Measurements from ENCODE around the gene COG4.
A peak's percentile ranks its signal among the peaks of the same experiment; 100 is the strongest.
"Not testable (repeated sequence)": the region's sequence is repeated elsewhere in the genome, so short reads cannot be mapped to it uniquely, and the experiment has no call there.

The COG4 gene

GRCh38 chr16:70529051-70529777 is 5.9 kb upstream of the COG4 start:
- Histone ChIP-seq H3K27ac (ENCODE audit: insufficient read depth, low read length, poor library complexity, severe bottlenecking) (no peak overlapping the region), H3K27me3 (replicated peaks; ENCODE audit: control insufficient read depth, insufficient read depth, low read length, poor library complexity, severe bottlenecking) (no peaks in the 10 kb centered on the region), H3K9me3 (ENCODE audit: control insufficient read depth, low read length) (no peaks in the 10 kb centered on the region), H3K36me3 (ENCODE audit: control insufficient read depth, insufficient read depth, low read length) (peaks cover 59% of the 10 kb centered on the region), H3K4me1 (ENCODE audit: control insufficient read depth, insufficient read depth, low read length, poor library complexity, severe bottlenecking) (peaks cover 32% of the 10 kb centered on the region), H3K4me3 (ENCODE audit: insufficient read depth, low read depth, low read length, poor library complexity, severe bottlenecking) (no peak overlapping the region)
- no peak for DNase-seq

- Histone ChIP-seq H3K27me3 (replicated peaks; ENCODE audit: control insufficient read depth, insufficient read depth, low read length, poor library complexity, severe bottlenecking) (no peaks in the 10 kb centered on the region), H3K4me1 (ENCODE audit: control insufficient read depth, insufficient read depth, low read length, poor library complexity, severe bottlenecking) (peaks cover 32% of the 10 kb centered on the region), H3K27ac (ENCODE audit: insufficient read depth, low read length, poor library complexity, severe bottlenecking) (no peak overlapping the region), H3K9me3 (ENCODE audit: control insufficient read depth, low read length) (no peaks in the 10 kb centered on the region), H3K4me3 (ENCODE audit: insufficient read depth, low read depth, low read length, poor library complexity, severe bottlenecking) (no peak overlapping the region), H3K36me3 (ENCODE audit: control insufficient read depth, insufficient read depth, low read length) (peaks cover 47% of the 10 kb centered on the region)
- DNase-seq, result no peak
Measured at GRCh38 chr16:70527315-70527996, 4.1 kb upstream of the COG4 start.

DNA sequence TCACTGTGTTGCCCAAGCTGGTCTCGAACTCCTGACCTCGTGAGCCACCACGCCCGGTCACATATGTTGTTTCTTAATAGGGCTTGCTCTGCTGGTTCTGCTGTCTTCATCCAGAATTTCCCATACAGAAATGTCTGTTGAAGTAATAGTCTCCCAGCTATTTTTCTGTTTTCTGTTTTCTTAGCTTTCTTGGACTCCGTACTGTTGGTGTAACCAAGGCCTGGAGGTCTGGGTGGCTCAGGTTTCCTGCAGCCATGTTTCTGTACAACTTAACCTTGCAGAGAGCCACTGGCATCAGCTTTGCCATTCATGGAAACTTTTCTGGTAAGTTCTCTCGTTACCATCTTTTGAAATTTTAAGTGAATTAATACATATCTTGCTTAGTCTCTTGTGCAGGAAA is 3.0 kb upstream of the COG4 start:
- no peak overlapping the region for H3K4me3 ChIP-seq (ENCODE audit: insufficient read depth, low read depth, low read length, poor library complexity, severe bottlenecking)
- H3K27ac ChIP-seq (ENCODE audit: insufficient read depth, low read length, poor library complexity, severe bottlenecking), result no peak overlapping the region

DNA sequence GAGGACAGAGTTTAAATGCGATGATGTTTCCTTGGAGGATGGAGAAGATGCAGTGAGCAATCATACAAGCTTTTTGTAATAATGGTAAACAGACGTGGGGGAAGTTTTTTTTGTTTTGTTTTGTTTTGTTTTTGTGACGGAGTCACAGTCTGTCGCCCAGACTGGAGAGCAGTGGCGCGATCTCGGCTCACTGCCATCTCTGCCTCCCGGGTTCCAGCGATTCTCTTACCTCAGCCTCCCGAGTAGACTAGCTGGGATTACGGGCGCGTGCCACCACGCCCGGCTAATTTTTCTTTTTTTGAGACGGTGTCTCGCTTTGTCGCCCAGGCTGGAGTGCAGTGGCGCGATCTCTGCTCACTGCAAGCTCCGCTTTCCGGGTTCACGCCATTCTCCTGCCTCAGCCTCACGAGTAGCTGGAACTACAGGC is 1.1 kb upstream of the COG4 start:
- Histone ChIP-seq H3K36me3 (ENCODE audit: control insufficient read depth, insufficient read depth, low read length) (peaks cover 24% of the 10 kb centered on the region), H3K4me1 (ENCODE audit: control insufficient read depth, insufficient read depth, low read length, poor library complexity, severe bottlenecking) (peaks cover 39% of the 10 kb centered on the region), H3K4me3 (ENCODE audit: insufficient read depth, low read depth, low read length, poor library complexity, severe bottlenecking) (peak overlapping the region; percentile 95), H3K27ac (ENCODE audit: insufficient read depth, low read length, poor library complexity, severe bottlenecking) (peak overlapping the region; percentile 96)
- not testable (repeated sequence) for H3K27me3 ChIP-seq (replicated peaks; ENCODE audit: control insufficient read depth, insufficient read depth, low read length, poor library complexity, severe bottlenecking); H3K9me3 ChIP-seq (ENCODE audit: control insufficient read depth, low read length)
- peak; percentile 3 to 33 (median 8) for DNase-seq

More for the DNA sequence above, 3.0 kb upstream of the COG4 start:
- no peak for DNase-seq
- Histone ChIP-seq H3K36me3 (ENCODE audit: control insufficient read depth, insufficient read depth, low read length) (peaks cover 37% of the 10 kb centered on the region), H3K4me1 (ENCODE audit: control insufficient read depth, insufficient read depth, low read length, poor library complexity, severe bottlenecking) (peaks cover 33% of the 10 kb centered on the region), H3K9me3 (ENCODE audit: control insufficient read depth, low read length) (no peaks in the 10 kb centered on the region), H3K27me3 (replicated peaks; ENCODE audit: control insufficient read depth, insufficient read depth, low read length, poor library complexity, severe bottlenecking) (no peaks in the 10 kb centered on the region)

GRCh38 chr16:70523743-70524398 is 517 bp upstream of the COG4 start, which contains the start of gene SF3B3:
Gene SF3B3 (plus strand): TSS chr16:70523816. CDS start chr16:70526657, 2,841 bp downstream.
- peak in 2 of 3 donors; percentile 64 to 70 for DNase-seq
- peak within 1 kb of the TSS; percentile 95 for H3K4me3 ChIP-seq (ENCODE audit: insufficient read depth, low read depth, low read length, poor library complexity, severe bottlenecking)
- H3K27me3 ChIP-seq (replicated peaks; ENCODE audit: control insufficient read depth, insufficient read depth, low read length, poor library complexity, severe bottlenecking), result no peaks in the 10 kb centered on the region
- H3K27ac ChIP-seq (ENCODE audit: insufficient read depth, low read length, poor library complexity, severe bottlenecking), result peak within 1 kb of the TSS; percentile 96
- H3K36me3 ChIP-seq (ENCODE audit: control insufficient read depth, insufficient read depth, low read length), result peaks cover 18% of the 10 kb centered on the region
- no peaks in the 10 kb centered on the region for H3K9me3 ChIP-seq (ENCODE audit: control insufficient read depth, low read length)
- H3K4me1 ChIP-seq (ENCODE audit: control insufficient read depth, insufficient read depth, low read length, poor library complexity, severe bottlenecking), result peaks cover 37% of the 10 kb centered on the region

- Histone ChIP-seq H3K4me1 (ENCODE audit: control insufficient read depth, insufficient read depth, low read length, poor library complexity, severe bottlenecking) (peaks cover 30% of the 10 kb centered on the region), H3K27me3 (replicated peaks; ENCODE audit: control insufficient read depth, insufficient read depth, low read length, poor library complexity, severe bottlenecking) (no peaks in the 10 kb centered on the region), H3K9me3 (ENCODE audit: control insufficient read depth, low read length) (no peaks in the 10 kb centered on the region), H3K36me3 (ENCODE audit: control insufficient read depth, insufficient read depth, low read length) (peaks cover 13% of the 10 kb centered on the region), H3K4me3 (ENCODE audit: insufficient read depth, low read depth, low read length, poor library complexity, severe bottlenecking) (peak overlapping the region; percentile 95), H3K27ac (ENCODE audit: insufficient read depth, low read length, poor library complexity, severe bottlenecking) (peak overlapping the region; percentile 96)
- DNase-seq, result no peak
Measured at GRCh38 chr16:70522216-70523075, 908 bp downstream of the COG4 start.

GRCh38 chr16:70520612-70521297 is 2.6 kb downstream of the COG4 start:
- H3K36me3 ChIP-seq (ENCODE audit: control insufficient read depth, insufficient read depth, low read length), result peaks cover 18% of the 10 kb centered on the region
- H3K4me3 ChIP-seq (ENCODE audit: insufficient read depth, low read depth, low read length, poor library complexity, severe bottlenecking), result no peak overlapping the region
- H3K27ac ChIP-seq (ENCODE audit: insufficient read depth, low read length, poor library complexity, severe bottlenecking), result peak overlapping the region; percentile 30
- no peaks in the 10 kb centered on the region for H3K27me3 ChIP-seq (replicated peaks; ENCODE audit: control insufficient read depth, insufficient read depth, low read length, poor library complexity, severe bottlenecking)
- H3K9me3 ChIP-seq (ENCODE audit: control insufficient read depth, low read length), result no peaks in the 10 kb centered on the region
- peak in 1 of 3 donors; percentile 1 for DNase-seq
- peaks cover 19% of the 10 kb centered on the region for H3K4me1 ChIP-seq (ENCODE audit: control insufficient read depth, insufficient read depth, low read length, poor library complexity, severe bottlenecking)

- no peak overlapping the region for H3K4me3 ChIP-seq (ENCODE audit: insufficient read depth, low read depth, low read length, poor library complexity, severe bottlenecking)
- H3K36me3 ChIP-seq (ENCODE audit: control insufficient read depth, insufficient read depth, low read length), result peaks cover 66% of the 10 kb centered on the region
- no peaks in the 10 kb centered on the region for H3K9me3 ChIP-seq (ENCODE audit: control insufficient read depth, low read length)
- peaks cover 6% of the 10 kb centered on the region for H3K4me1 ChIP-seq (ENCODE audit: control insufficient read depth, insufficient read depth, low read length, poor library complexity, severe bottlenecking)
- no peaks in the 10 kb centered on the region for H3K27me3 ChIP-seq (replicated peaks; ENCODE audit: control insufficient read depth, insufficient read depth, low read length, poor library complexity, severe bottlenecking)
- no peak overlapping the region for H3K27ac ChIP-seq (ENCODE audit: insufficient read depth, low read length, poor library complexity, severe bottlenecking)
- DNase-seq, result no peak
Measured at GRCh38 chr16:70512456-70512855, 10.9 kb downstream of the COG4 start.

DNA sequence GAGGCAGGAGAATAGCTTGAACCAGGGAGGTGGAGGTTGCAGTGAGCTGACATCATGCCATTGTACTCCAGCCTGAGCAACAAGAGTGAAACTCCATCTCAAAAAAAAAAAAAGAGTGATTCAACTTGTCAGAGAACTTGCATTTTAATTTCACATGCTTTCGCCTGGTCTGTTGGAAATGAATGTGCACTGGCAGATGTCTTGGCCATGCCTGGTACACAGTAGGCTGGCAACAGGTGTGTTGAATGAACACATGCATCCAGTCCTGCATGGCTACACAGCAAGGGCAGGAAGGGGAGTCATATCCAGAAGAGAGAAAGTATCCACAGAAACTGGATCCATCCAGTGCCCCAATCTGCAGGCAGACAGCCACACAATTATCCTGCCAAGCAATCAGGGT is 11.5 kb downstream of the COG4 start:
- H3K36me3 ChIP-seq (ENCODE audit: control insufficient read depth, insufficient read depth, low read length), result peaks cover 66% of the 10 kb centered on the region
- DNase-seq, result no peak
- peaks cover 6% of the 10 kb centered on the region for H3K4me1 ChIP-seq (ENCODE audit: control insufficient read depth, insufficient read depth, low read length, poor library complexity, severe bottlenecking)
- no peaks in the 10 kb centered on the region for H3K9me3 ChIP-seq (ENCODE audit: control insufficient read depth, low read length)
- H3K27ac ChIP-seq (ENCODE audit: insufficient read depth, low read length, poor library complexity, severe bottlenecking), result no peak overlapping the region
- no peaks in the 10 kb centered on the region for H3K27me3 ChIP-seq (replicated peaks; ENCODE audit: control insufficient read depth, insufficient read depth, low read length, poor library complexity, severe bottlenecking)
- no peak overlapping the region for H3K4me3 ChIP-seq (ENCODE audit: insufficient read depth, low read depth, low read length, poor library complexity, severe bottlenecking)

Data from effector memory CD4-positive, alpha-beta T cell (primary cell).